ENCODE data around the gene GPR137. TPM values are rescaled to one million over a fixed set of nuclear protein-coding genes. Genes with fewer than 3 reads are reported as not detected.

Gene GPR137
- total RNA-seq, 1 experiment from 2014 or later: 20.0 TPM

GRCh38 chr11:64248578-64248977 lies 37.1 kb upstream of the GPR137 start:
- DNase-seq (ENCODE audit: extremely low read depth, low read depth): no peak

DNA sequence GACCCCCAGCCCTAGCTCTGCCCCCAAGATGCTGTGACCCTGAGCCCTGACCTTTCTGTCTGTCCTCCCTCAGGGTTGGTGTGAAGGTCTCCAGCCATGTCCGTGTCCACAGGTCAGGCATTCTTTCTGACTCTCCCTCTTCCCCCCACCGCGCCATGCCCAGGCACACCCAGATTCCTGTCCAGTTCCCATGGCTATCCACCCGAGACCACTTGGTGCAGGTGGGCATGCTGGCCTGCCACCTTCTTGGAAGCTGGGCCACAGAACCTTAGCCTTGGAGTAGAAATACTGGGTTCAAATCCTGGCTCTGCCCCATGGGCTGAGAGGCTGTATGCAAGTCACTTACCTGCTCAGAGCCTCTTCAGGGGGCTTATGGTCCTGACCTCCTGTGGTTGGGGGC lies 36.6 kb upstream of the GPR137 start:
- DNase-seq (ENCODE audit: extremely low read depth, low read depth): no peak

GRCh38 chr11:64249563-64250414 lies 35.9 kb upstream of the GPR137 start:
- DNase-seq (ENCODE audit: extremely low read depth, low read depth): no peak

GRCh38 chr11:64250415-64251015 lies 35.1 kb upstream of the GPR137 start:
- no peak for DNase-seq (ENCODE audit: extremely low read depth, low read depth)

DNA sequence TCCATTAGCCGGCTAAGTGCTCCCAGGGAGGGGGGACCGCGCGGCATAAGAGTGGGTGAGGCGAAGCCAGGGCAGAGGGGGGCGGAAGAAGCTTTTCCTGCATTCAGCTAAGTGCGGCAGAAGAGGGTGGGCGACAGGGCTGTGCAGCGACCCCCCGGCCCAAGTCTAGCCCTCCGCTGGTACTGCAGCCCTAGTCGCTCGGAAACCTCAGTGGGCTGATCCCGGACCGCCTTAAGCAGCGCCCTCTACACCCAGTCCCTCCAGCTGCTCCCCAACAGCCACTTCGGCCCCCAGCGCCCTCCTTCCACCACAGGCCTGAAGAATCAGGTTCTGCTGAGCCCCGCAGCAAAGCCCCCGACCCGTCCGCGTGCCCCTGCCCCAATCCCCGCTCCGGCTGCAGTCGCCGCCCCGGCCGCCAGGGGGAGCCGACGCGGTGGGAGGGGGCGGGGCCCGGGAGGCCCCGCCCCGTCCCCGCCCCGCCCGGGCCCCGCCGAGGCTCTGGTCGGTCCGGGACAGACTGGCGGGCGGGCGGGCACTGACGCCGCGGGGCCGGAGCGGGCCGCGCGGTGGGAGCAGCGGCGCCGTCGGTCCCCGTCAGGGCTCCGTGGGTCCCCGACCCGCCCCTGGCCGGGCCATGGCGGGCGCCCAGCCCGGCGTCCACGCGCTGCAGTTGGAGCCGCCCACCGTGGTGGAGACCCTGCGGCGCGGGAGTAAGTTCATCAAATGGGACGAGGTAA lies 34.5 kb upstream of the GPR137 start, which contains the start of gene PLCB3:
Gene PLCB3, plus strand, starts transcription at position 515 of the 737 bp plus-strand sequence. Its CDS starts 120 bp downstream, at position 635.
- no peak for DNase-seq (ENCODE audit: extremely low read depth, low read depth)

- no peak for DNase-seq (ENCODE audit: extremely low read depth, low read depth)
Measured at GRCh38 chr11:64251753-64252002, 34.0 kb upstream of the GPR137 start.

DNA sequence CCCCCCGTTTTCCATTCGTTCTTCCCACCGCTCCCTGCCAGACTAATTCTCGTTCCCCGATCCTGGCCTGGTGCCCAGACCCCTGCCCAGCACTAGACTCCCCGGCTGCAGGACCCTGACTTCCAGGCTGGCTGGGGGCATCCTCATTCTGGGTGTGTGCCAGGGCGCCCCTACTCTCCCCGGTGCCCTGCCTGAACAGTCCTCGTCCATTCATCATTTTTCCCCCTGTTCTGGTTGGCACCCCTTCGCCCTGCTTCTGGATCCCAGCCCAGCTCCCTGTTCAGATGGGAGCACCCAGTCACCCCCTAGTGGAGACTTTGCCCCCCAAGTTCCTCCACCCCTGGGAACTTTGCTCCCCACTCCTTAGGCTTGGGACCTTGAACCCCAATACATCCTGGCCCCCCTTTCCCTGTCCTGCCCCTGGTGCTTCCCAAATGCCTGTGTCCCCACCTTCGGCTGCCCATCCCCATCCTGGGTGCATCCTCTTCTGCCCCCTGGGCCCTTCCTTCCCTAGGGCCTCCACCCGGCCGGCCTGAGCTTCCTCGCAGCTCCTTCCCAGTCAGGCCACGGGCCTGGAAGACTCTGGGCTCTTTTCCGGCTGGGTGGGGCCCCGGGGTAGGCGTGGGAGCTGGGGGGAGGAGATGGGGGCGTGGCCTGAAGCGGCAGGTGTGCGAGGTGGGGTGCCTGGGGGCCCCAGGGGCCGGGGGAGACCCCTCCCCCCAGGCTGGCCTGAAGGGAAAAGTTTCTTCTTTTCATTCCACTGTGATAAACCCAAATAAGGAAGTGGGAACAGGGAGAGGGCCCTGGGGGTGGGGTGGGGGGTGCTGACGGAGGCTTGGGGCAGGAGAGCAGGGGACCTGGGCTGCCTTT lies 33.4 kb upstream of the GPR137 start:
- DNase-seq (ENCODE audit: extremely low read depth, low read depth): no peak

GRCh38 chr11:64253043-64253442 lies 32.6 kb upstream of the GPR137 start:
- no peak for DNase-seq (ENCODE audit: extremely low read depth, low read depth)

DNA sequence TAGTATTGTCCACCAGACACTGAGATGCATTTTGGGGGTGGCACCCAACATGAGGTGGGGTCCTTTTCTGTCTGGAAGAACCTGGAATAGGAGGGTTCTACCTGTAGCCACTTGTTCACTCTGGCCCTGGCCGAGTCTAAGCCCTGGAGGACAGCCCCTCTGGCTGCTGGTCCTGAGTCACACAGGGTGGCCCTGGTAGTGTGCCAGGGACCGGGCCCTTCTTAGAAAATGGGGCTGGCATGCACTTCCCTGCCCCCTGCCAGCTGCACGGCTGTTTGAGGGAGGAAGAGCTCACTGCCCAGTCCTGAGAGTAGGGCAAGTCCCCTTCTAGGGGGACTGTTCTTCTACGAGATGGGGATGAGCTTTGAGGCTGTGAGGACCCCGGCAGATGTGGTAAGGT lies 32.2 kb upstream of the GPR137 start:
- DNase-seq (ENCODE audit: extremely low read depth, low read depth): no peak

DNA sequence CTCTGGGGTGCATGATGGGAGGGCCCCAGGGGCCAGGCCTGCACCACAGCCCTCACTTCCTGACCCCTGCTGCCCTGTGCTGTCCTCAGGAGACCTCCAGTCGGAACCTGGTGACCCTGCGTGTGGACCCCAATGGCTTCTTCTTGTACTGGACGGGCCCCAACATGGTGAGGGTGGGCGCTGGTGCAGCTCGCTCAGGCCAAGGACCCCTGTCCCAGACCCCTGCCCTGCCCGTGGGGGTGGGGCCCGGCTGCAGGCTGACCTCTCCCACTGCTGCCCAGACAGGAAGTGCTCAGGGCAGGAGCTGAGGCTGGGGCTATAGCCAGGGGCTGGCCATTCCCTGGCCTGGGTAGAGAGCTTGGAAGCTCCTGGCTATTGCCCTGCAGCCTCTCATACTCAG lies 31.3 kb upstream of the GPR137 start:
- DNase-seq (ENCODE audit: extremely low read depth, low read depth): no peak

DNA sequence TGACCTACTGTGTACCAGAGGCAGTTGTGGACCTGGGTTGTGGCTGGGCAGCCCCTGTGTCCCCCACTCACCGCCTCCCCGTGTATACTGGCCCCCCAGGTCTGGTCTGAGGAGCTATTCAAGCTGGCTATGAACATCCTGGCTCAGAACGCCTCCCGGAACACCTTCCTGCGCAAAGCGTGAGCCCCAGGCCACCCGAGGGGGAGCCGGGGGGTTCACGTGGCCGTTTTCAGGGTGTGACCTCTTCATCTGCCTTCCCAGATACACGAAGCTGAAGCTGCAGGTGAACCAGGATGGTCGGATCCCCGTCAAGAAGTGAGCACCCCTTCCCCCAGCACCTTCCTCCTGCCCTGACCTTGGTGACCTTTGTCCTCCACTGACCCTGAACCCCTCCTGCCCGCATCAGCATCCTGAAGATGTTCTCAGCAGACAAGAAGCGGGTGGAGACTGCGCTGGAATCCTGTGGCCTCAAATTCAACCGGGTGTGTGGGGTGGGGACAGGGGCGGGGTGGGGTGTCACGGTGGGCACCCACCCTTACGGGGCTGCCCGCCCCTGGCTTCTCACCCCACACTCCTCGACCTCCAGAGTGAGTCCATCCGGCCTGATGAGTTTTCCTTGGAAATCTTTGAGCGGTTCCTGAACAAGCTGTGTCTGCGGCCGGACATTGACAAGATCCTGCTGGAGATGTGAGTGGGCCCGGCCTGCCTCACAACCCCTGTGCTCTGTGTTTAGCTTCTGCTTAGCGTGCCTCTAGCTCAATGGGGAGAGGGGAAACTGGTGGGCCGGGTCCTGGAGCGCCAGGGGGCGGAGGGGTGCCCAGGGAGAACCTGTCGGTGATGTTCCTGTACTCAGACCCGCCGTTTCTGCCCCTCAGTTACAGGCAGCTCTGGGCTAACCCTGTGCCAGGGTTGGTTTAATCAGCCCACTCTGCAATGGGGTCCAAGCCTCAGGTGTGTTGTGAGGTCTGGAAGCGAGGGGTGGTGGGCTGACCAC lies 30.2 kb upstream of the GPR137 start:
- no peak for DNase-seq (ENCODE audit: extremely low read depth, low read depth)

GRCh38 chr11:64256300-64256699 lies 29.3 kb upstream of the GPR137 start:
- DNase-seq (ENCODE audit: extremely low read depth, low read depth): no peak

GRCh38 chr11:64258356-64258755 lies 27.3 kb upstream of the GPR137 start:
- no peak for DNase-seq (ENCODE audit: extremely low read depth, low read depth)

DNA sequence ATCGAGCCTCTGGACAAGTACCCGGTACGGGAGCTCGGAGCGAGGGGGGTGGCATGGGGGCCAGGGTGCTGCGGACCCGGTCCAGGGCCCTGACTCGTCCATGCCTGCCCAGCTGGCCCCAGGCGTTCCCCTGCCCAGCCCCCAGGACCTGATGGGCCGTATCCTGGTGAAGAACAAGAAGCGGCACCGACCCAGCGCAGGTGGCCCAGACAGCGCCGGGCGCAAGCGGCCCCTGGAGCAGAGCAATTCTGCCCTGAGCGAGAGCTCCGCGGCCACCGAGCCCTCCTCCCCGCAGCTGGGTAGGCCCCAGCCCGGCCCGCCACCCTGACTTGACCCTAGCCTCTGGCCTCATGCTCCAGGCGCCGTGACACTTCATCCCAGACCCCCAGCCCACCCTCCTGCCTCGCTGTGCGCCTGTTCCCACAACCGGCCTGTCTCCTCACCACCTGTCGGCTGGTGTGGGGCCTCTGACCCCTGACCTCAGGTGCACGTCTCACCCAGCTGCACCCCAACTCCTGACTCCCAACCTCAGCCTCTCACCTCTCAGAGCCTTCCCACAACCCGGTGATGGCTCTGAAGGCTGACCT lies 26.6 kb upstream of the GPR137 start:
- no peak for DNase-seq (ENCODE audit: extremely low read depth, low read depth)

DNA sequence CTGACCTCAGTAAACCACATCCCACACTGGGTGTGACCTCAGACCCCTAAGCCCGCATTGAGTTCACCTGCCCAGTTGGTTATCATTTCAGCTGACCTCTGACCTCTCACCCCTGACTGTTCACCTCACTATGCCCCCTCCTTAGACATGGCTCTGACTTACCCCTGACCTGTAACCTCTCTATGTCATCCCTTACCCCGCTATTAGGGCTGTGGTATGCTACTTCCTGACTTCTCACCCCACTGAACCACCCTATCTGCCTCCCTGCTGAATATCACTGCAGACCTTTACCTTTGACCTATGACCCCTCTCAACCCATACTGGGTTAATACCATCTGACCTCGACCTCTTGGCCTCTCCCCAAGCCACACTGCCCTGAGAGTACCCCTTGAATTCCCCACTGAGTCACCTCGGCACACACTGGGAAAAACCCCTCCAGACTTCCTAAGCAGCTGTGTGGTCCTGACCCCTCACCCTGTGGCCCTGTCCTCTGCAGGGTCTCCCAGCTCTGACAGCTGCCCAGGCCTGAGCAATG lies 26.0 kb upstream of the GPR137 start:
- no peak for DNase-seq (ENCODE audit: extremely low read depth, low read depth)

- DNase-seq (ENCODE audit: extremely low read depth, low read depth): no peak
Measured at GRCh38 chr11:64260147-64260708, 25.4 kb upstream of the GPR137 start.

DNA sequence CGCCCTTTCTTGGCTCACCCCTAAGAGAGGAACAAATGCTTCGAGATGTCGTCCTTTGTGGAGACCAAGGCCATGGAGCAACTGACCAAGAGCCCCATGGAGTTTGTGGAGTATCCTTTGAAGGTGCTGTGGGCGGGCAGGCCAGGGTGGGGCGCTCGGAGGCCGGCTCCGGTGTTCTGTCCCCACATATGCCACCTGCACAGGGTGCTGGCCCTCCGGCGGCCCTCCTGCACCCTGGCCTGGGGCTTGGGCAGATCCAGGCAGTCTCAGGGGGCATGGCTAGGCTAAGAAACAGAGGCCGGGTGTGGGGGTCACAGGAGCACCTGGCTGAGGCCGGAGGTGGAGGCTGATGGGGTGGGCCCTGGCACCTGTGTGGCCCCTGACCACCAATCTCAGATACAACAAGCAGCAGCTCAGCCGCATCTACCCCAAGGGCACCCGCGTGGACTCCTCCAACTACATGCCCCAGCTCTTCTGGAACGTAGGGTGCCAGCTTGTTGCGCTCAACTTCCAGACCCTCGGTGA lies 24.0 kb upstream of the GPR137 start:
- DNase-seq (ENCODE audit: extremely low read depth, low read depth): no peak

GRCh38 chr11:64262271-64263002 lies 23.2 kb upstream of the GPR137 start:
- no peak for DNase-seq (ENCODE audit: extremely low read depth, low read depth)

All from NCI-H460 (cell line).